ENCODE measurements around the gene GALNT1. TPM values are rescaled to one million over a fixed set of nuclear protein-coding genes. Genes with fewer than 3 reads are reported as not detected.

GALNT1 gene
- total and polyA plus RNA-seq, 2 of the 4 experiments (the other 2 are of a cell fraction) = 24.9 to 43.9 TPM

- no peak overlapping the region for H2AFZ ChIP-seq (replicated peaks; ENCODE audit: low read length, poor library complexity)
- H3K4ac ChIP-seq (ENCODE audit: low read depth, low read length) = no peak overlapping the region
- ChIA-PET CTCF (no interaction called here), POLR2A (ENCODE audit: unreplicated experiment) (no interaction called here)
- H2BK5ac ChIP-seq (ENCODE audit: low read depth, low read length, poor library complexity, severe bottlenecking) = no peak overlapping the region
- H3K36me3 ChIP-seq (ENCODE audit: control insufficient read depth, insufficient read depth, low read length) = no peaks in the 10 kb centered on the region
- H4K20me1 ChIP-seq (ENCODE audit: insufficient read depth, low read length) = peaks cover 14% of the 10 kb centered on the region
- H3K4me2 ChIP-seq (ENCODE audit: low read depth, low read length) = no peak overlapping the region
- H3K9me3 ChIP-seq (ENCODE audit: control insufficient read depth, insufficient read depth, low read length) = peaks cover 12% of the 10 kb centered on the region
- no TSS peak for BruUV-seq (replicated peaks)
- H3K27ac ChIP-seq (ENCODE audit: insufficient read depth, low read length) = no peak overlapping the region
- no peak overlapping the region for H4K5ac ChIP-seq (ENCODE audit: low read depth, low read length)
- H3K4me3 ChIP-seq (ENCODE audit: insufficient read depth, low read depth, low read length) = no peak overlapping the region
- peaks cover 32 to 41% of the 10 kb centered on the region in 2 experiments for H3K79me1 ChIP-seq (ENCODE audit: low read depth in 1 of 2, low read length in 2 of 2)
- dilution Hi-C loops (cut with HindIII; ENCODE audit: low sequenced_read_pairs, unreplicated experiment) = no loop called here
- no peak overlapping the region for H3K9ac ChIP-seq (ENCODE audit: low read depth, low read length)
- DNase-seq = peak; percentile 43
- H2BK20ac ChIP-seq (ENCODE audit: low read depth, low read length) = no peak overlapping the region
- H3K56ac ChIP-seq (ENCODE audit: extremely low read depth, insufficient read depth, low read length) = no peak overlapping the region
- in situ Hi-C loops (cut with MboI; ENCODE audit: low sequenced_read_pairs) = no loop called here
- no peak overlapping the region for H3K14ac ChIP-seq (replicated peaks; ENCODE audit: low read depth, low read length)
- H3K4me1 ChIP-seq (ENCODE audit: control insufficient read depth, insufficient read depth, low read length) = peaks cover 2% of the 10 kb centered on the region; the same call in 1 of the 2 replicates
- no peak for TF ChIP-seq RAD21 (IDR thresholded peaks at IDR 0.05; ENCODE audit: low read length)
- TF ChIP-seq RCOR1 (IDR thresholded peaks at IDR 0.05; ENCODE audit: insufficient replicate concordance, low read length) = no peak
- no peak for TF ChIP-seq NFE2L2 (IDR thresholded peaks at IDR 0.05; ENCODE audit: low read depth, low read length)
- TF ChIP-seq BHLHE40 (IDR thresholded peaks at IDR 0.05; ENCODE audit: low read depth, low read length) = peak; percentile 37; the same call in 1 of the 2 replicates
- no peak for TF ChIP-seq ELK1 (IDR thresholded peaks at IDR 0.05; ENCODE audit: borderline replicate concordance, low read depth, low read length)
- TF ChIP-seq MAZ (IDR thresholded peaks at IDR 0.05; ENCODE audit: borderline replicate concordance, low read depth, low read length) = no peak
- TF ChIP-seq FOS (IDR thresholded peaks at IDR 0.05; ENCODE audit: low read depth, low read length) = no peak
- no peak for TF ChIP-seq CHD1 (IDR thresholded peaks at IDR 0.05; ENCODE audit: low read depth, low read length)
- TF ChIP-seq RFX5 (IDR thresholded peaks at IDR 0.05; ENCODE audit: low read depth, low read length) = no peak
- TF ChIP-seq USF2 (IDR thresholded peaks at IDR 0.05; ENCODE audit: low read depth, low read length) = peak; percentile 64
- no peak overlapping the region for H3K18ac ChIP-seq (ENCODE audit: low read depth, low read length)
- no CpG with 5 or more reads among the region's 3 CpGs for WGBS, 2 experiments (ENCODE audit: extremely low coverage in 2 of 2, insufficient read length in 1 of 2)
- no peak overlapping the region for H2AK5ac ChIP-seq (ENCODE audit: low read depth, low read length)
- H2BK15ac ChIP-seq (ENCODE audit: low read depth, low read length) = no peak overlapping the region
- H3K9me1 ChIP-seq (ENCODE audit: insufficient read depth, low read length) = 0 out of 2 replicates have a peak, but pooled peaks cover 3% of the 10 kb centered on the region
- H2BK120ac ChIP-seq (ENCODE audit: low read depth, low read length) = no peak overlapping the region
- intact Hi-C loops (cut with micrococcal nuclease) = no loop called here
- no peak overlapping the region for H4K91ac ChIP-seq (ENCODE audit: insufficient read depth, low read depth, low read length)
- H3K23ac ChIP-seq (ENCODE audit: low read depth, low read length) = no peak overlapping the region
- ATAC-seq (ENCODE audit: low read depth) = no peak
- H2AK9ac ChIP-seq (replicated peaks; ENCODE audit: low read depth, low read length, poor library complexity) = no peak overlapping the region
- H4K8ac ChIP-seq (ENCODE audit: low read depth in 2 of 2, low read length in 2 of 2) = no peak overlapping the region
- H3K27me3 ChIP-seq (ENCODE audit: control insufficient read depth, insufficient read depth, low read length) = no peaks in the 10 kb centered on the region
Measured at GRCh38 chr18:35605686-35606417, 24.3 kb downstream of the GALNT1 start.
